Fibroblast of upper back skin (primary cell): ENCODE measurements around the gene ACP7.

Experiments
- DNase-seq: peaks from one replicate; pipeline ENCODE4 v3.0.0-alpha.2; 2013

The ACP7 gene

GRCh38 chr19:39152066-39152465 is 67.9 kb downstream of the ACP7 start:
- DNase-seq = no peak

- DNase-seq = no peak
These were observed 70.0 kb downstream of the ACP7 start for GRCh38 chr19:39154100-39154628.

GRCh38 chr19:39154629-39155100 is 70.5 kb downstream of the ACP7 start:
- DNase-seq = no peak

DNA sequence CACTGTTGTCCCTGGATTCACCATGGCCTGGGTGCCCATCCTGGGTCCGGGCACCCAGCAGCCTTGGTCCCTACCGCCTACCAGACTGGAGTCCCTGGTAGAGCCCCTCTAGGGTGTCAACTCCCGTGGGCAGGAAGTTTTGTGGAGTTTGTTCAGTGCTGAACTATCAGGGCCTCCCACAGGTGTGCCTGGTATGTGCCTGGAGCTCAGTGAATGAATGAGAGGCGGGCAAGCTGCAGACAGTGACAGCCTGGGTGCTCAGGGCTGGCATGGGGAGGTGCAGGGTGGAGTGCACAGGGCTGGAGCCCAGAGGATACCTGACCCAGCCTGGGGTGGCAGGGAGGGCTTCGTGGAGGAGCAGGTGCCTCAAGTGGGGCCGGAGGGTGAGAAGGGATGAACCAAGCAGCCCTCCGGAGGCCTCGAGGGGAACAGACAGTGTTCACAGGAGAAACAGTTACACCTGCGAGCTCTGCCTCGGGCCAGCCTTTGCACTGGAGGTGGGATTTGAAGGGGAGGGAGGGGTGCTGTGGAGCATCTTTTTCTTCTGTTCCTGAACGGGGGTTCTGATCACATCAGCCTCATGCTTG is 71.0 kb downstream of the ACP7 start:
- no peak for DNase-seq

- DNase-seq = no peak
These were observed 71.6 kb downstream of the ACP7 start for GRCh38 chr19:39155741-39156140.

- DNase-seq = no peak
These were observed 72.4 kb downstream of the ACP7 start for GRCh38 chr19:39156326-39157230.

DNA sequence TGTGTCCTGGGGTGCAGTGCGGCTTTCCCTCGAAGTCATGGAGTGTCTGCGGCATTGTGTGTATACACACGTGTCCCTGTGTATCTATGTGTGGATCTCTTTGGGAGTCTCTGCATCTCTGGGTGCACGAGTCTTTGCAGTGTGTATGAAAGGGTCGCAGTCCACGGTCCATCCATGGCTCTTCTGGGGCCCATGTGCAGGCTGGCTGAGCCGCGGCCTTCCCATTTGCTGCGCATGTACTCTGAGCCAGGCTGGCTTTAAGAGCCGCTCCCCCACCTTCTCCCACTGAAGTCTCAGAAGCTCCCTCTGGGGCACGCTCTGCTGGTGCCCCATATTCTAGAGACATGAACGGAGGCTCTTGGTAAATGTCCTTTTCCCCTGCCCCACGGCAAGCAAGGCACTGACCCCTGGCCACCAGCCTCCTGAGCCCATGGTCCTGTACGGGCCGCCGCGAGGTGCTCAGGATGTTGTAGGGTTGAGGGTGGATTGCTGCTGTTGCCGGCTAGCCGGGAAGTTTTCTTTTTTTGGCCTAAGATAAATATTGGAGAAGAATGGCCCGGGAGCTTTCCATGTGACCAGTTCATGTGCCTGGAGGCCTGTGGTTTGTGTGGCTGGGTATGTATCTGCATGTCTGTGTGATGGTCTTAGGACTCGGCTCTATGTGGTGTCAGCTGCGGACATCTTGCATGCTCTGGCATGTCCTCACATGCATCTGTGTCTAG is 73.3 kb downstream of the ACP7 start:
- no peak for DNase-seq

- DNase-seq = no peak
These were observed 73.8 kb downstream of the ACP7 start for GRCh38 chr19:39157997-39158389.

DNA sequence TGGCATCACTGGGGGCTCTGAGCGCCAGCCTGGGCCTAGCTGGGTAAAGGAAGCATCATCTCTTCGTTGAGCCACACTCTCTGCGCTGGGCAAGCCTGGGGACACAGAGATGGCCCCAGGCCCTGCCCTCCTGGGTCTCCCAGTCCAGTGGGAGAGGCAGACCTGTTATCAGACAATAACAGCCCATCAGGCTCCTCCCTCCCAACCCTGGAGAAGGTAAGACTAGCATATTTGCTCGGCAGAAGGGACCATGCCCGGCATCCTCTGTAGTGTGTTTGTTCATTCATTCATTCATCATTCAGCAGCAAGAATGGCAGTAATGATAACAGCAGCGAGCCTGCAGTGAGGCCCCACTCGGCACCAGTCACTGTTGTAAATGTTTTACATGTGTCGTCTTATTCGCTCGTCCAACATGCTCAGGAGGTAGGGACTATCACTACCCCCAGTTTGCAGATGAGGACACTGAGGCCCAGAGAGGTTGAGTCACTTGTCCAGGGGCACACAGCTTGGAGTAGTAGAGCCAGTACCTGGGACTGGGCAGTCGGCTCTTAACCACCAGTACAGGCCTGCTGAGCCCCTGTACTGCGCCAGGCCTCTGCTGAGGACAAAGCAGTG is 74.6 kb downstream of the ACP7 start:
- DNase-seq = no peak

DNA sequence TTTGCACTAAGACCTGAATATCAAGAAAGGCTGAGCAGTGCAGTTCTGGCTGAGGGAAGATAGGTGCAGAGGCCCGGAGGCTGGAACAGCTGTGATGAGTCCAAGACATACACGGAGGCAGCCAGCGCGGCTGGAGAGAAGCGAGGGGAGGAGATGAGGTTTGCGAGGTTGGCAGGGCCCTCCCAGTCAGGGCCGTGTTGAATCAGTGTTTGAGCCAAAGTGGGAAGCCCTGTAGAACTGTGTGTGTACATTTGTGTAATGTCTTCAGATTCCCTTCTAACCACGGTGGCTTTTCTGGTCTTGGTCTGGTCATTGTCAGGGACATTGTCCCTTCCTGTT is 76.3 kb downstream of the ACP7 start:
- DNase-seq = peak; percentile 50
